NT2/D1 (cell line): ENCODE measurements around the gene TSPAN32.

ENCODE experiments used
- DNase-seq: peaks from one replicate; pipeline ENCODE4 v3.0.0-alpha.2; 2011; ENCODE audit warnings: low read depth, low spot score
- H3K27me3 ChIP-seq: 2 replicates; pipeline ENCODE4 v1.6.0; 2011; ENCODE audit warnings: mild to moderate bottlenecking; ENCODE audit not compliant: insufficient read length, insufficient read depth
- H3K36me3 ChIP-seq: 2 replicates; pipeline ENCODE4 v1.6.1; 2011; ENCODE audit warnings: mild to moderate bottlenecking, low read length, mixed read lengths; ENCODE audit not compliant: insufficient read depth, insufficient read length
- H3K4me1 ChIP-seq: 2 replicates; pipeline ENCODE4 v1.5.1; 2011; ENCODE audit not compliant: insufficient read depth, insufficient read length
- H3K4me3 ChIP-seq: 2 replicates; pipeline ENCODE4 v1.5.1; 2011; ENCODE audit warnings: low read depth; ENCODE audit not compliant: insufficient read length
- H3K9ac ChIP-seq: 2 replicates; pipeline ENCODE4 v1.6.0; 2011; ENCODE audit warnings: low read depth; ENCODE audit not compliant: insufficient read length
- H3K9me3 ChIP-seq: 2 replicates; pipeline ENCODE4 v1.5.1; 2011; ENCODE audit warnings: mild to moderate bottlenecking, low read length; ENCODE audit not compliant: insufficient read depth
- SUZ12 ChIP-seq: IDR thresholded peaks from 2 replicates; pipeline ENCODE4 v1.6.1; 2011; ENCODE audit not compliant: insufficient read length, insufficient read depth; ENCODE audit errors: extremely low read depth
- YY1 ChIP-seq: IDR thresholded peaks from 2 replicates; pipeline ENCODE4 v1.6.1; 2011; ENCODE audit not compliant: insufficient read length, insufficient read depth
- ZNF274 ChIP-seq: IDR thresholded peaks from 2 replicates; pipeline ENCODE4 v1.6.1; 2011; ENCODE audit warnings: mild to moderate bottlenecking, low read depth, low read length

TSPAN32 gene

GRCh38 chr11:2259897-2260451 is 41.8 kb upstream of the TSPAN32 start:
- no peak for DNase-seq
- TF ChIP-seq ZNF274 (no peak), SUZ12 (no peak), YY1 (no peak)

GRCh38 chr11:2260491-2261364 is 41.1 kb upstream of the TSPAN32 start:
- DNase-seq, result no peak
- TF ChIP-seq SUZ12 (no peak), ZNF274 (no peak), YY1 (no peak)
- no peaks in the 10 kb centered on the region for H3K27me3 ChIP-seq
- no peak overlapping the region for H3K4me3 ChIP-seq
- peaks cover 23% of the 10 kb centered on the region for H3K4me1 ChIP-seq
- no peak overlapping the region for H3K9ac ChIP-seq
- no peaks in the 10 kb centered on the region for H3K9me3 ChIP-seq
- no peaks in the 10 kb centered on the region for H3K36me3 ChIP-seq

More at GRCh38 chr11:2259897-2260451, 41.8 kb upstream of the TSPAN32 start:
- Histone ChIP-seq H3K27me3 (no peaks in the 10 kb centered on the region), H3K9me3 (no peaks in the 10 kb centered on the region), H3K9ac (no peak overlapping the region), H3K4me3 (no peak overlapping the region), H3K36me3 (no peaks in the 10 kb centered on the region), H3K4me1 (peaks cover 23% of the 10 kb centered on the region)

GRCh38 chr11:2261436-2262230 is 40.2 kb upstream of the TSPAN32 start:
- Histone ChIP-seq H3K9ac (peak overlapping the region; percentile 18), H3K9me3 (no peaks in the 10 kb centered on the region), H3K27me3 (no peaks in the 10 kb centered on the region), H3K4me1 (peaks cover 20% of the 10 kb centered on the region), H3K36me3 (peaks cover under 1% of the 10 kb centered on the region), H3K4me3 (no peak overlapping the region)
- no peak for DNase-seq
- no peak for TF ChIP-seq ZNF274
- no peak for TF ChIP-seq SUZ12
- no peak for TF ChIP-seq YY1

GRCh38 chr11:2262301-2263070 is 39.3 kb upstream of the TSPAN32 start:
- no peak overlapping the region for H3K4me3 ChIP-seq
- H3K27me3 ChIP-seq, result no peaks in the 10 kb centered on the region
- TF ChIP-seq SUZ12 (no peak), YY1 (no peak), ZNF274 (no peak)
- H3K9me3 ChIP-seq, result no peaks in the 10 kb centered on the region
- peaks cover 2% of the 10 kb centered on the region for H3K36me3 ChIP-seq
- peaks cover 16% of the 10 kb centered on the region for H3K4me1 ChIP-seq
- peak overlapping the region; percentile 32 for H3K9ac ChIP-seq
- no peak for DNase-seq

GRCh38 chr11:2263071-2263565 is 38.7 kb upstream of the TSPAN32 start:
- Histone ChIP-seq H3K27me3 (peaks cover 2% of the 10 kb centered on the region), H3K36me3 (peaks cover 2% of the 10 kb centered on the region), H3K9ac (no peak overlapping the region), H3K4me3 (no peak overlapping the region), H3K4me1 (peaks cover 22% of the 10 kb centered on the region), H3K9me3 (no peaks in the 10 kb centered on the region)
- DNase-seq, result no peak
- no peak for TF ChIP-seq YY1
- no peak for TF ChIP-seq SUZ12
- TF ChIP-seq ZNF274, result no peak

- H3K27me3 ChIP-seq, result peaks cover 6% of the 10 kb centered on the region
- no peak for TF ChIP-seq SUZ12
- no peak for TF ChIP-seq YY1
- no peak for TF ChIP-seq ZNF274
- peaks cover 2% of the 10 kb centered on the region for H3K36me3 ChIP-seq
- H3K4me1 ChIP-seq, result peaks cover 26% of the 10 kb centered on the region
- no peak overlapping the region for H3K9ac ChIP-seq
- H3K4me3 ChIP-seq, result no peak overlapping the region
- H3K9me3 ChIP-seq, result no peaks in the 10 kb centered on the region
- no peak for DNase-seq
Observed at GRCh38 chr11:2263724-2264360, 38.0 kb upstream of the TSPAN32 start.
